ENCODE measurements around the gene PHLDB1.
"Not testable (repeated sequence)": the region's sequence is repeated elsewhere in the genome, so short reads cannot be mapped to it uniquely, and the experiment has no call there.

The PHLDB1 gene

GRCh38 chr11:118606157-118606843, 1.1 kb upstream of the PHLDB1 start:
- DNase-seq = no peak

GRCh38 chr11:118606844-118607228, 579 bp upstream of the PHLDB1 start:
- no peak for DNase-seq

GRCh38 chr11:118608360-118609227, 1.2 kb downstream of the PHLDB1 start:
- DNase-seq = peak; percentile 93

- peak; percentile 35 for DNase-seq
Observed at GRCh38 chr11:118609380-118610224, 2.2 kb downstream of the PHLDB1 start.

- peak; percentile 28 for DNase-seq
Observed at GRCh38 chr11:118610225-118610772, 2.9 kb downstream of the PHLDB1 start.

- DNase-seq = peak; percentile 87
Observed at GRCh38 chr11:118610773-118611432, 3.5 kb downstream of the PHLDB1 start.

- not testable (repeated sequence) for DNase-seq
Observed at GRCh38 chr11:118611433-118611795, 4.0 kb downstream of the PHLDB1 start.

GRCh38 chr11:118612378-118612777, 5.0 kb downstream of the PHLDB1 start:
- no peak for DNase-seq

GRCh38 chr11:118614511-118614910, 7.1 kb downstream of the PHLDB1 start:
- no peak for DNase-seq

GRCh38 chr11:118615282-118615975, 8.0 kb downstream of the PHLDB1 start:
- no peak for DNase-seq

GRCh38 chr11:118615976-118616371, 8.6 kb downstream of the PHLDB1 start:
- no peak for DNase-seq

GRCh38 chr11:118618115-118618990, 10.9 kb downstream of the PHLDB1 start:
- DNase-seq = no peak

- no peak for DNase-seq
Observed at GRCh38 chr11:118618991-118619375, 11.6 kb downstream of the PHLDB1 start.

- no peak for DNase-seq
Observed at GRCh38 chr11:118619444-118620197, 12.2 kb downstream of the PHLDB1 start.

GRCh38 chr11:118620529-118621070, 13.2 kb downstream of the PHLDB1 start:
- DNase-seq = no peak

- DNase-seq = peak; percentile 22
Observed at GRCh38 chr11:118621071-118621783, 13.8 kb downstream of the PHLDB1 start.

- DNase-seq = no peak
Observed at GRCh38 chr11:118621784-118622375, 14.5 kb downstream of the PHLDB1 start.

Measured in CD4-positive, alpha-beta T cell treated with Interleukin-6 for 4 hours (primary cell).